22Rv1 (cell line): Measurements from ENCODE around the gene GLRA1.

Experiments
- H3K27ac ChIP-seq: fragments of 450-650 bp; 2 replicates; pipeline ENCODE4 v1.5.1; 2017
- CTCF ChIP-seq: fragments of 450-650 bp; IDR thresholded peaks from 2 replicates; pipeline ENCODE4 v1.5.1; 2017; ENCODE audit warnings: mild to moderate bottlenecking
- ZFX ChIP-seq: fragments of 450-650 bp; IDR thresholded peaks from 2 replicates; pipeline ENCODE4 v1.6.1; 2017; ENCODE audit warnings: antibody characterized with exemption, borderline replicate concordance

The GLRA1 gene

DNA sequence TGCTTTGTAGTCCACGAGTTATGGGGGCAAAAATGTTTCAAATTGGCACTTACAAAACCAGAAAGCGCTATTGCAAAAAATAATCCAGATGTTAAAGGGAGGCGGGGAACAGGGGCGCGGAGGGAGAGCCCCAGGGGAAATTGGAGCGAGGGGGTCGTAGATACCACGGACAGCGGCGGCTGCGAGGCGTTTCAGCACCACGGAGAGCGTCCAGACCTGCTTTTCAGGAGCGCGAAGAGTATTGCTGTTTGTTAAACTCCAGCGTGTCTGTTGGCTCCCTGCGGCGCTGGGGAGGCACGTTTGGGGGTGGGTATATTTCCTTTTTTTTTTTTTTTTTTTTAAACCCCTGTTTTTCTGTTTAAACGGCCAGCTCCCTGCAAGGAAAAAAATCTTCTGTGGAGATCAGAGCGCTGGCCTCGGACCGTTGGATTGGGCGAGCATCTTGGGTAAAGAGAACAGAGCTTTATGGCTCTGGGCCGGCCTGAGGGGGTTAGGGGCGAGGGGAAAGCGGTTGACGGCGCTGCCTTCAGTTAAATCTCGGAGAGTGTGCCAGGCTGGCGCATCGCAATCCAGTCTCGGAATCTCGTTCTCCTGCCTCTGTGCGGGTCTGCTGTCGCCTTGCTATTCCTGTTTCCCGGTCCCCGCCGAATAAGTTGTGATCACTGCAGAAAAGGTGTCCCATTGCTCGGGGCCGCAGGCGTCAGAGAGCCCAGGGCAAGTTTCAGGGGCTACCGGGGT lies at the start of gene GLRA1:
GLRA1 (minus strand) TSS at position 288 of the 738 bp plus-strand sequence. CDS start 302 bp downstream, outside the sequence.
- no peak within 1 kb of the TSS for H3K27ac ChIP-seq
- TF ChIP-seq CTCF, result no peak
- TF ChIP-seq ZFX, result no peak

DNA sequence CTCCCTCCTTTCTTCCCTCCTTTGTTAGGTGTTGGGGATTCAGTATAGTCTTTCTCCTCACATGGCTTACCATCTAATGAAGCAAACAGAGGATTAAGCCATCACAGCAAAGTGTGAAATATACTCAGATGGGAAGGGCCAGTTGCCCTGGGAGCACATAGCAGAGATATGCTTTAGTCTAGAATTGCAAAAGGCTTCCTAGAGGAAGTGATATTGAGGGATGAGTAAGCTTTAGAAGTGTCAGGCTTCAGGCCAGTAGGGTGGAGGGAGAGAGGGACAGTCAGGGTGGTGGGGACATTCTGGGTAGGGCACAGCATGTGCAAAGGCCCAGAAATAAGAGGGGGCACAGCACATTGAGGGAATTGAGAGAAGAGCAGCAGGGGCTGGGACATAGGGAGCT lies 46.2 kb upstream of the GLRA1 start:
- no peak overlapping the region for H3K27ac ChIP-seq
- TF ChIP-seq CTCF, result no peak
- TF ChIP-seq ZFX, result no peak

GRCh38 chr5:151967865-151968264 lies 43.2 kb upstream of the GLRA1 start:
- H3K27ac ChIP-seq, result no peak overlapping the region
- TF ChIP-seq CTCF, result no peak
- TF ChIP-seq ZFX, result no peak

GRCh38 chr5:151966046-151966445 lies 41.4 kb upstream of the GLRA1 start:
- H3K27ac ChIP-seq, result no peak overlapping the region
- TF ChIP-seq ZFX (no peak), CTCF (no peak)

DNA sequence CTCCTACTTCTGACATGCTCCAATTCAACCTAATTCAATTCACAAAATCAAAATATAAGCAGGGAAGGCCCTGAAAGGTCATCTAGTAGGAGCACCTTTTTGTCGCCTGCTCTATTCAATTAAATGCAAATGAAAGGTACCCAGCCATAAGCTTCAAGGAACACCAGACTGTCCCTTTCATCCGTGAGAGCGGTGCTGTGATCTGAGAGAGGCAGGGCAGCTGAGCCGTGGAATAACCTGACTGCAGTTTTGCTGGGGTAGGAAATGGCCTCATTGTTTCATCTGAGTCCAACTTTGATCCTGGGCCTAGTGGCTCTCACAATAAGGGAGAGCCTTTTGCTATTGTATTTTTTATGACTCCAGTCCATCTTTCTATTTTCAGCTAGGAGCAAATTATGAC lies 39.8 kb upstream of the GLRA1 start:
- no peak for TF ChIP-seq ZFX
- TF ChIP-seq CTCF, result no peak
- no peak overlapping the region for H3K27ac ChIP-seq

DNA sequence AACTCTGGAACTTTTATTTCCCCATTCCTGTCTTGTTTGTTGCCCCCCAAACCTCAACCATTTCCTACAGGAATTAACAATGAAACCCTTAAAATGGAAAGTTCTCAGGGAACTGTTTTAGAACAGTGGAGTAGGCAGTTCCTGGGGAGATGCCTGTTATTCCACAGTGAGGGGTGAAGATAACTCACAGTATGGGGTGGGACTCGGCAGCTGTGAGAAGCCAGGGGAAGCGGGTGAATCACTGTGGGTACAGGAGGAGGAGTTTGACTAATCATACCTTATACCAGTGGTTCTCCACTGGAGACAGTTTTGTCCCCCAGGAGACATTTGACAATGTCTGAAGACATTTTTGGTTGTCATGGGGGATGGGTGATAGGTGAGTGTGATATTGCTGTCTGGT lies 36.9 kb upstream of the GLRA1 start:
- no peak overlapping the region for H3K27ac ChIP-seq
- TF ChIP-seq CTCF (no peak), ZFX (no peak)

GRCh38 chr5:151958111-151958510 lies 33.5 kb upstream of the GLRA1 start:
- H3K27ac ChIP-seq, result no peak overlapping the region
- TF ChIP-seq ZFX (no peak), CTCF (no peak)
